Muscle of back (tissue), 11 donors: Measurements from ENCODE around the gene LRP1. TPM values are rescaled to one million over a fixed set of nuclear protein-coding genes. Genes with fewer than 3 reads are reported as not detected.
A peak's percentile ranks its signal among the peaks of the same experiment; 100 is the strongest.

Experiments used
- DNase-seq, 3 donors: peaks; one replicate each; pipeline versions ENCODE4 v3.0.0 to v3.0.0-alpha.2; 2013
- polyA plus RNA-seq, 10 donors: library from polyadenylated mRNA; unstranded; fragments of 120-200 nt; gene quantifications; one replicate each; pipeline ENCODE4 v1.2.1, GENCODE V29; 2013; ENCODE audit not compliant: insufficient read length in 10 of 10

Gene LRP1
- polyA plus RNA-seq, 10 donors, result 95.2 to 226 (median 134) TPM

DNA sequence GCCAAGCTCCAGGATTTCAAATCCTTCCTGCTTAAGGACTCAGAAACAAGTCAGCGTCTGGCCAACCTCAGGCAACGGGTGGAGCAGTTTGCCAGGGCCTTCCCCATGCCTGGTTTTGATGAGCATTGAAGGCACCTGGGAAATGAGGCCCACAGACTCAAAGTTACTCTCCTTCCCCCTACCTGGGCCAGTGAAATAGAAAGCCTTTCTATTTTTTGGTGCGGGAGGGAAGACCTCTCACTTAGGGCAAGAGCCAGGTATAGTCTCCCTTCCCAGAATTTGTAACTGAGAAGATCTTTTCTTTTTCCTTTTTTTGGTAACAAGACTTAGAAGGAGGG, 105.9 kb downstream of the LRP1 start:
- DNase-seq, result no peak

DNA sequence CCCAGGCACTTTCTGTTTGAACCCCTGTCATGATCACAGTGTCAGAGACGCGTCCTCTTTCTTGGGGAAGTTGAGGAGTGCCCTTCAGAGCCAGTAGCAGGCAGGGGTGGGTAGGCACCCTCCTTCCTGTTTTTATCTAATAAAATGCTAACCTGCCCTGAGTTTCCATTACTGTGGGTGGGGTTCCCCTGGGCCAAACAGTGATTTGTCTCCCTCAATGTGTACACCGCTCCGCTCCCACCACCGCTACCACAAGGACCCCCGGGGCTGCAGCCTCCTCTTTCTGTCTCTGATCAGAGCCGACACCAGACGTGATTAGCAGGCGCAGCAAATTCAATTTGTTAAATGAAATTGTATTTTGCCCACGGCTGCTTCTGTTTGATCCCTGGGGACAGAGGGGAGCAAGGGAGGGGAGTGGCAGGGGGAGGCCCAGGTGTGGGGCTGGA, 106.3 kb downstream of the LRP1 start:
- DNase-seq, result no peak

DNA sequence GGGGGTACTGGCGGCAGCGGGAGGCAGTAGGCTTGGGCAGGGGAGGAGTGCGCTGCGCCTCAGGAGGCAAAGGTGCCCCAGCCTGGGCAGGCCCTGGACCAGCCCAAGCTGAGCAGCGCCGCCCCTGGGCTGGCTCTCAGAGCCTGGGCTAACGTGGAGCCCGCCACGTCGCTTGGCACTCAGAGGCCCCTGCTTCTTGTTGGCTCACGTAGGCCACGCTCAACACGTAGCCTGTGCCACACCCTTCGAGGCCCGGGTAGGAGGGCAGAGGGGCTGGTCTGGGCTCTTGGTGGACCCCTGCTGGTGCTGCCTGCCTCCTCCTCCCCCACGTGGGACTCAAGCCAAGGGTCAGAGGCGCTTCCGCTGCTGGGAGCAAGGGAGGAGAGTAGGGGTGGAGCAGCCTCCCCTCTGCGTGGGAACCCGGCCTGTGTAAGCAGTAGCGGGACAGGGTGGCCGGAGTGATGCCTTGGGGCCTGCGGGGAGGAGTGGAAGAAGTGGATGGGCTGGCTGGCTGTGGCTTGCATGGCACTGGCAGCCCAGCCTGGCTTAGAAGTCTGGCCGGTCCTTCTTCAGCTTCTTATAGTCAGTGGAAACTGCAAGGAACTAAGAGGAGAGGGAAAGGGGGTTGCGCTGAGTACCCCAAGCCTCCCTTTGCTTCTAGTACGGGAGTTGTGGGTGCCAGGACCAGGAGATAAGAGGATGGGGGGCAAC, 106.9 kb downstream of the LRP1 start:
- DNase-seq, result peak in 1 of 3 donors; percentile 68

DNA sequence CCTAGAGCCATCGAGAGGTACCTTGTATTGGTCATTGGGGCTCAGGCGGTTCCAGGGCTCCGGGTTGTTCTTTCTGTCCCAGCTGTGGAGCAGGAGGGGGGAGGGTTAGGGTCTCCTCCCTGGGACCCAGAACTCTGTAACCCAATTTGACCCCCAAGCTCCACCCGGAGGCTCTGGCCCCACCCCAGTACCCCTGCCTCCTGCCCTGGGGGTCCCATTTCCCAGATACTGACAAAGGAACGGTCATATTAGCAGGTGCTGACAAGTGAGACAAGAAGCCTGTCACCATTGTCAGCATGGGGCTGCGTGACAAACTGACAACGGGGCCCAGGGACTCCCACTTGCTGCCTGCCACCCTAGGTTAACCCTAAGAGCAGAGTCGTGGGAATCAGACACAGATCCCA, 107.4 kb downstream of the LRP1 start:
- no peak for DNase-seq

DNA sequence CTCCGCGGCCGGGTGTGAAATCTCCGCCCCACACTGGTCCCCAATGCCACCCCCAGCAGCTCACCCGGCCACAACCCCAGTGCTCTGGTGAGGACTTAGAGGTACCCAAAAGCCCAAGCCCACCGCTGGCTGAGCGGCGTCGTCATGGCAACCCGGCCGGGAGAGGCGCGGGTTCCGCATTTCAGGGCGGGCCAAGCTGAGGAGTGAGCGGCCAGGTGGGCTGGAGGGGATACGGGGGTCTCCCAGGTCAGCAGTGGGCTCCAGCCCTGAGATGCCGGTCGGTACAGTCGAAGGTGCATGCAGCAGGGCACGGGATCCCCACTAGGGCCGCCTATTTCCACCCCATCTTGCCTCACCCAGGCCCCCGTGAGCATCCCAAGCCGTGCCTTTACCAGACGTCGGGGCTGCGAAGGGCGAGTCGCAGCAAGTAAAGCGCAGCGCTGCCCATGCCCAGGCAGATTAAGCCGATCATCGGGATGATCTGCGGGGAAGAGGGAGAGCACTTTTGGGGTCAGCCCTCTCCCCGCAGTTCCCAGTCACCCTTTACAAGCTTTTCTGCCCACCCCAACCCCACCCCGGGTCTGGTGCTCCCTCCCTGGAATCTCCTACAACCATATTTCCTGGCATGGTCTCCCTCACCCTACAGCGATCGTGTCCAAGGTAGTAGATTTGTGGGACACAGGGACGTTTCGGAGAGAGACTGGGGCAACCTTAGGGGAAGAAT, 108.1 kb downstream of the LRP1 start:
- DNase-seq, result no peak

DNA sequence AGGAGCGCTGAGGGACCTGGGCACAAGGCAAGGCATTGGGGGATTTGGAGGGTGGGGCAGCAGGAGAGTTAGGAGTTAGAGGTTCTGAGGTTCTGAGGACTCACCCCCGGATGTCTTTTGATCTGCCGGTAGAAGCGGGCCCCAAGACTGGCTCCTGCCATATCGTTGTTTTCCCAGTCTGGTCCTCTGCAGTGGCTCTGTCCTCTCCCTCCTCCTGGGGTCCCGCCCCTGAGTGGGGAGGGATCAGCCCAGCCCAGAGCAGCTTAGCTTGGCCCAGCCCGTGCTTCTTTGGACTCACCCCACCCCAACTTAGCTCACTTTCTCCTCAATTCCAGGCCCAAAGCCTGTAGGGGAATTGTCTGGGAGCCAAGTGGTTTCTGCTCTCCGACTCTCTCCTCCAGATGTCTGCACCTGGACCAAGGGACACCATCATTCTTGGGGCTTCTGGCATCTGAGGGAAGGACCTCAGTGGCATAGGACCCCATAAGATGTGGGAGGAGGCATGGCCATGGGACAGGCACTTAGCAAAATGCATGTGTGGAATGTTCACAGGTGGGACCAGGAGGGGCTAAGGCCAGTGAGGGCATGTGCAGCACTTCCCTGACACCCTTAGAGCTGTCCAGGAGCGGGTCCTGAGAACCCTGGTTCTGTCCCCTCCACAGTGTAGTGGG, 108.8 kb downstream of the LRP1 start:
- peak in 1 of 3 donors; percentile 67 for DNase-seq

DNA sequence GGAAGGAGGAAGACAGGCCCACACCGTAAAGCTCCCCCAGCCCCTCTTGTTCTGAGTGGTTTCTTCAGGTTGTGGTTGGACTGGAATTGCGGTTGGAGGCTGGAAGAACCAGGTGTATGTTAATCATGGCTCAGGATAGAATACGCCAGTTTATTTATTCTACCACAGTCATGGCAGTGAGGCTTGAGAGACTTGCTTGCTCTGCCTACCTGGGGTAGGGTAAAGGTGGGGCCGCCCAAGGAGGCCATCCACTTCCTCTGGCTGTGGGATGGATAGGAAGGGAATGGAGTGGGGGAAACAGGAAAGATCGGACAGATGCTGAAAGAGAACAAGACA, 109.3 kb downstream of the LRP1 start:
- DNase-seq, result no peak

DNA sequence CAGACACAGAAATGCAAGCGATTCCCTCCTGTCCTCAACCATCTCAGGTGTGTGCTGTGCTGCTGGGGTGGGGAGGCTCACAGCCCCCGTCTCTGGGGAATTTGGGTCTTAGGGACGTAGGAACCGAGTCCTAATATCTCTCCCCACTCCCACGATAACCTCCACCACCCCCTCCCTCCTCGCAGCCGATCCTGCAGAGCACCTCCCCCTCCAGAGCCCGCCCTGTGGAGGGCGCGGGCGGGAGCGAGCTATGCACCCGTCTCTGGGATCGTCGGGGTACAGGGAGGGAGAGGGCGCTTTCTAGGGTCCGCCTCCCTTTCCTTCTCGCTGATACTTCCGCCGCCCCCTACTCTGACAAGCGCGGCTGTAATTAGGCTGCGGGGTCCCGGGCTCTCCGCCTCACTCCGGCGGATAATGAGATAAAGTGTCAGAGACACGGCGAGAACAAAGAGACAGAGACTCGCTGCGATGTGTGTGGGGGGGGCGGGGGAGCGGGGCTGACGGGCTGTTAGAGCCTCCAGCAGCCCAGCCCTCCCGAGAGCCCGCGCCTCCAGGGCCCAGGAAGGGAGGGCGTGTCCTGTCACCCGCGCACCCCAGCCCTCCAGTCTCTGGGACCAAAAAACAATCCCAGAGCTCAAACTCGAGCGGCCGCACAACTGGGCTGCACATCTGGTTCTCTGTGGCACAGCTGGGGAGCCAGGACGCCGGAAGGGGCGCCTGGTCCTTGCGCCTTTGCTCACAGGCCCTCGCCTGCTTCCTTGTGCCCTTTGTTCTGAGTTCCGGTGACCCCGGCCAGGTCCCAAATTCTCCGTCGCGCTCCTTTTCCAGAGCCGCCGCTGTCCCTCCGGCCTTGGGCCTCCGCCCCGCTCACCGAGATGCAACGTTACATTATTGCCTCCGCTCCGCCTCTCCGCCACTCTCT, 109.9 kb downstream of the LRP1 start:
- peak in 1 of 3 donors; percentile 59 for DNase-seq

DNA sequence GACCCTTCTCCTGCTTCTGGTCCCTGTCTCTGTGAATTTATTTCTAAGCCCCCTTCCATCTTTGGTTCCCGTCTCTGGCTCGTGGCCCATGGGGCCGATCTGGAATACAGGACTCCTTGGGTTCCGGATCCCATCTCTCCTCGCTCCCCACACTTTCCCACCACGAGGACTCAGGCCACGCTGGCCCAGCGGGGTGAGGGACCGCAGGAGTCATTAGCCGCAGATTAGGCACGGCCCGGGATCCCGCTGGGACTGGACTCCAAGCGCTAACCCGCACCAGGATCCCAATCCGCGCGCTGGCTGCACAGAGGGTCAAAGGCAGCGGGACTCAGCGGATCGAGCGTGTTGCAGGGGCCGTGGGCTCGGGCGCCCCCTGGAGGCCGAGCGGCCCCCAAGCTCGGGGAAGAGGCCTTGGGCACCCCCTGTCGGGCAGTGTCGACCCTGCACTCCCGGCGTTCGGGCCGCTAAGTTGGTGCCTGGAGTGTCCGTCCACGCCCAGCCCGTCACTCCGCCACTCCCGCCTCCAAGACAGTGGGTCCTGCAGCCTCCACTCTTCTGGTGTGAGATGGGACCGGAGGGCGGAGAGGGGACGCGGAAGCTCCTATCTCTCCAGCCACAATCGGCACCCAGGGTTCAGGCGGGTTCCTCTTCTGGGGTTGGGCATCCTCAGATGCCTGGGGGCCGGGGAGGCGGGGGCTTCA, 110.7 kb downstream of the LRP1 start:
- DNase-seq, result peak; percentile 88 to 95 (median 92)

DNA sequence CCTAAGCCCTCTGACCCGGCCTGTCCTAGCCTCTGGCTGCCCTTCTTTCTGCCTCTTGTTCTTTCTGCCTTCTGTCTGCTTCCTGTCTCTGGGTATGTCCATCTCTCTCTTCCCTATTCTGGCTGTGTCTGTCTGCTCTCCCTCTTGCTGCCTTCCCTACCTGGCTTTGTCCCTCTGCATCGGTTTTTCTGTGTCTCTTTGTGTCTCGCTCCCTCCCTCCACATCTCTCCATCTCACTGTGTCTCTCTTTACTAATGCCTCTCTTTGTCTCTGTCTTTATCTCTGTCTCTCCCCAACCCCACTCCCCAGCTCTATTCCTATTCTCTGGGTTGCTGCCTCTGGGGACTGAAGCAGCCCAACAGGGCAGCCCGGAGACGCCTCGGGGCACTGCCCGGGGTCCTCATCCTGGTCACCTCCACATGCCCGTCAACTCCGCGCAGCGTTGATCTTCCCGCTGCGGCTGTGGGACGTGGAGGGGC, 111.3 kb downstream of the LRP1 start:
- no peak for DNase-seq

DNA sequence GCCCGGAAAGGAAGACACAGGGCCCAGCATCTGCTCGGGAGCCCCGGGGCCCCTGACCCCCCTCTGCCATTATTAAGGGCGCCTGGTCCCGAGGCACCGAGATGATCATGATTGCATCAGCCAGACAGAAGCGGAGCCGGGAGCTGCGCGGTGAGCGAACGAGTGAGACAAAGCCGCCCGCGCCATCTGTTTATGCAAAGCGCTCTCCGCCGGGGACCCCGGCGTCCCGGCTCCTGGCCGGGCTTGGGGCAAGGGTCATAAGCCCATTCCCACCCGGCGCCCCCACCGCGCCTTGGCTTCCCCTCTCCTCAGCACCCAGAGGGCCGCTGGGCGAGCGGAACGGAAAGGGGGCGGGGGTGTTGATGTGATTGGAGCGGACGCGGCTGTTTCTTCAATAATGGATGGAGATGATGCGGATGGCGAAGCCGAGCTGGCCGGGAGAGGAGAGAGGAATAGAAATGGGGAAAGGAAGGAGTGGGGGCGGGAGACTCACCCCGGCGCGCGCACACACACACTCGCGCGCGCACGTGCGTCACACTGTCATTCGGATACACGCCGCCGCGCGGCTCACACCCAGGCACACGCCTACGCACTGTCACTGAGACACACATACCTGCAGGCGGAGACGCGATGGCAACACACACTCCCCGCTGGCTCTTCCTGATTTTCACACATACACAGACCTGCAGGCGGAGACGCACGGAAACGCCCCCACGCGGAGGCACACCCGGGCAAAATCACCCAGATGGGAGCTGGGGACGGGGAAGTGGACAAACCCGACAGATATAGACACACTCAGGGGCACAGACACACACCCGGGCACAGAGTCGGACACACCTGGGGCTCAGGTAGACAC, 112.0 kb downstream of the LRP1 start:
- DNase-seq, result peak in 1 of 3 donors; percentile 81

DNA sequence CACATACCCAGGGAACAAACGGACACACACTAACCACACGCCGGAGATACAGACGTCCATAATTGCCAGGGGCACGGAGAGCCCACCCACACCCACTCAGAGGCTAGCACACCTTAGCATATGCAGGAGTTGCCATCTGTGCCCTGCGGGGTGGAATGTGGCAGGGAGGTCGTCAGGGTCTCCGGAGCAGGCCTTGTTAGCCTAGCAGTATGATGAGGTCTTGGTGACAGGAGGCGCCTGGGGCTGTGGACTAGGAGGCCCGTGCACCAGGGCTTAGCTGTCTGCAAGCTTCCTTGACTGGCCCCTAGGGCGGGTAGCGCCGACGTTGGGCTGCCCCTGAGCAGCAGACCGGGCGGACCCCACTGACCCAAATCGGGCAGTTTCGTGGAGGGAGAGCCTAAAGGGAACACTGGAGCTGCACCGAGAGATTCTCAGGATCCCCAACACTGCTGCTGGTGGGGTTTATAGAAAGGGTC, 112.7 kb downstream of the LRP1 start:
- DNase-seq, result no peak

DNA sequence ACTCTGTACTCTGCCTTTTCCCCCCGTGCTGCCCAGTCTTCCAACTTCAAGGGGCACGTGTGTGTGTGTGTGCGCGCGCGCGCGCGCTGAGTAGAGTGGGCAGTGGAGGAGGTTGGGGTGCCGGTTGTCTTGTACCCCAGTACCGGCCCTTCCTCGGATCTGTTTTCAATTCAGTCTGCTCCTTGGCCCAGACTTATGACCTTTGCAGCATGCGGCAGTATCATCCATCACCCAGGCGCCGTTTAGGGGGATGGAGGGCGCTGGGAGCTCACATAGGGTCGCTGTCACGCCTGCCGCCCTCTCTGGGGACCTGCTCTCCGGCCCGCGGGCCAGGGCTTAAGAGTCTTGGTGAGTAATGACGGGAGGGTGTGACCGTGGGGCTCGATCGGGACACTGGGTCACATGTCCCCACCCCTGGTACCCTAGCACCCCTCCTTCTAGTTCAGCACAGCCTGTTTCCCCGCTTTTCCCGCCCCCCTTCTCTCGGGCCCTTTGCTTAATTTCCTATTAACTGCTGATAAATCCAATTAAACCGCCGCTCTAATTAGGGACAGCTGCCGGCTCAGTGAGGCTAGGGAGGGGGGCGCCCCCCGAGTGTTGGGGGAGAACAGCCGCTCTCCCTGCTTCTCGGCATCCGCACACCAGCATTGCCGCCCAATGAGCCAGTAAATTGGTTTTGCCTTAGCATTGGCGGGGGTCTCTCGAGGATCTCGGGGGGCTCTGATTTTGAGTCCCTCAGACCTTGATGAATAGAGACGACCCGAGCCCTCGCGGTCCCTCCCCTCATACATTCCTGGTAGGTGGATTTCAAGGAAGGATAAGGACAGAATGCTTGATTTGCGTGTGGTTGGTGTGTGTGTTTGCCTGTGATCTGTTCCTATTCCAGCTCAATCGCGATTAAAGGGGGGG, 113.4 kb downstream of the LRP1 start:
- no peak for DNase-seq

DNA sequence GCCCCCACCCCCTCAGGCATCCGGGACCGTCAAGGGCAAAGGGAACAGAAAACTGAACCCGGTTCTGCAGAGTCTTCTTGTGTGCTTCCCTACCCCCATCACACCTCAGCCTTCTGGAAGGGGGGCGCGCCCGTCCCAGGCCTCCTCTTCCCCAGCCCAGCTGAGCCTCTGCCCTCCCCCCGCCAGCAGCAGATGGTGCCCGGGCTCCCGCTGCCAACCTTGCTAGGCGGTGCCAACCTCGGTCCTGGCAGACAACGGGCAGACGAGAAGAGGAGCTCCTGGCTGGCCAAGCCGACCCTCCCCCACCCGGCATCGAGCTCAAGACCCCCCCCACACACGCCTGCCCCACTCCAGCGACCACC, 114.0 kb downstream of the LRP1 start:
- no peak for DNase-seq

DNA sequence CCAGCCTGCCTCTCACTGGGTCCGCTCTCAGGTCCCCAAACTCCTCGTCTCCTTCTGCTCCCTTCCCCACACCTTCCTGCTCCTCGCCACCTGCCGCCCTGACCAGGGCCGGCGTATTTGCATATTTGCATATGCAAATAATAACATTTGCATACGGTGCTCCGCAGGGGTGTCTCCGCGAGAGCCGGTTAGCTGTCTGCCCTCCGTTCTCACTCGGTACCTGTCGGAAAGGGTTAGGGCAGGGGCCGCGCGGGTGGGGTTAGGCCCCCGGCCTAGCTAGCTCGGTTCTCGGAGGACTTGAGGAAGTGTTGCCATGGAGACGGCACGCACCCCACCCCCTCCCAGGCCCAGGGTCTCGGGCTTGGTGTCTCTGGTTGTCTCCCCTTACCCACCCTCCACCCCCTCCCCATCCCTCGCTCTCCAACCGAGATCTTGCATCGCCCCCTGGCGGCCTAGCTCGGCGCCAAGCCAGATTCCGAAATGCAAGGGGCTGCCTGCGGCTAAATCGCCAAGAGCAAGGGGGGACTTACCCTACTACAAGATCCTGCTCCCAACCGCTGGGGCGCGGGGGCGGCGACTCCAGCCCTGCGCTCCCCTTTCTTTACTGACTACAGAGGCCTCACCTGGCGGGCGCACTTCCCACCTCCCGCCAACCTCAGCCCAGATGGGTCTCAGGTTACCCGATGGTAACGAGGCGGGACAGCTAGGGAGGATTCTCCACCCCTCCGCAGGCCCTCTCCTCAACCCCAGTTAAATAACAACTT, 114.6 kb downstream of the LRP1 start:
- DNase-seq, result peak in 1 of 3 donors; percentile 74

DNA sequence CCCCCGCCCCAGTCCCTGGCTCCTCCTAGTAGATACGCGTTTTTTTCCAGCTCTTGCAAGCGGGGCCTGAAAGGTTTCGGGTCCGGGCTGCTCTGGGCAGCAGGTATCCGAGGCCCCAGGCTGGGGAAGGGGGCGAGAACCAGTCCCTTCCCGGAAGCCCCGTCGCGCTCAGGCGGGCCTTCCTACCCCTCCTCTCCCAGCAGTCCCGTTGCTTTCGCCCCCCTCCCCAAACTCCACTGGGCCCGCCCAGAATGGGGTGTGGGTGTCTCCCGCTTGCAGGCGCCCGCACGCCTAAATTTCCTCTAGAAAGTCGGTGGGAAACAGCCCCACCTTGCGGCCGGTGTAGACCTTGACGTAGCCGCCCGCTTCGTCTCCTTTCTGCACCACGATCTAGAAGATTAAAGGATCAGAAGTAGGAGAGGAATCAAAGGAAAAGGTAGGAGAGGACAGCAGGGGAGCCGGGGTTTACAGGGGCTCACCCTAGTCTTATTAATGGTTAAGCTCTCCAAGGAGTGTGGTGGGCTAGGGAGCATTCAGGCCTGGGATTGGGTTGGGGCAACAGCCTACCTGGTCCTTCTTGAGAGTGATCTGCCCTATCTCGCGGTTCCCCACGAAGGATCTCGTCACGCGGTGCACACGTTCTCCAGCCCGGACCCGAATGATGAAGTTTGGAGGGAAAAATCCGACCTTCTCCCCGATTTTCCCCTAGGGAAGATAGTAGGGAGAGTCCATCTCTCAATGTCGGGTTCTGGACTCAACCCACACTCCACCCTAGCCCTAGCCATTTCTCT, 115.4 kb downstream of the LRP1 start:
- DNase-seq, result peak in 2 of 3 donors; percentile 75 to 86

DNA sequence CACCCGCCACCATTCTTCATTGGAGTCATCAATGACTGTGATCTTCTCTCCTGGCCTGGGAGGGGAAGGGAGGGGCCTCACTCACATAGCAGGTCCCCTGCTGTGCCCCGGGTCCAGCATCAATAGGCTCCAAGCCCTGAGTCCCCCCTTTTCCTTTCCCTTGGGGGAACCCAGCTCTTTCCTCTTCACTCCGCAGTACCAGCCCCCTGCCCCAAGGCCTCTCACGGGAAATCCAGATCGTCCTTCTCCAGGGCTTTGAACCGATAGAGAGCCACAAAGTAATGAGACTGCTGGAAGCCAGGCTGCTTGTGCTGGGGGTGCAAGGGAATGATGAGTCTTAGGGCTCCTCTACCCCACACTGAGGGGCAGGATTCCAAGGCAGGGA, 116.0 kb downstream of the LRP1 start:
- no peak for DNase-seq
